H9 (cell line): ENCODE data around the gene NDUFA11. TPM values are rescaled to one million over a fixed set of nuclear protein-coding genes. Genes with fewer than 3 reads are reported as not detected.

Source experiments
- DNase-seq: peaks from one replicate; pipeline ENCODE4 v3.0.0-alpha.2; 2017
- H2AFZ ChIP-seq: one replicate; pipeline ENCODE4 v1.6.1; 2013; ENCODE audit warnings: mild to moderate bottlenecking, low read length, control low read depth, moderate library complexity
- H2AK5ac ChIP-seq: 2 replicates; pipeline ENCODE4 v1.6.1; 2013; ENCODE audit warnings: low read length, control low read depth, mixed read lengths; ENCODE audit not compliant: insufficient read length
- H2BK120ac ChIP-seq: one replicate; pipeline ENCODE4 v1.6.1; 2013; ENCODE audit warnings: low read depth, mild to moderate bottlenecking, low read length, control low read depth, inconsistent platforms; ENCODE audit not compliant: poor library complexity, severe bottlenecking
- H2BK12ac ChIP-seq: 2 replicates; pipeline ENCODE4 v1.6.1; 2013; ENCODE audit warnings: low read length, control low read depth, mixed read lengths, low read depth; ENCODE audit not compliant: insufficient read length
- H2BK15ac ChIP-seq: 2 replicates; pipeline ENCODE4 v1.6.1; 2013; ENCODE audit warnings: low read depth, low read length, control low read depth
- H2BK20ac ChIP-seq: one replicate; pipeline ENCODE4 v1.6.1; 2013; ENCODE audit warnings: low read depth, mild to moderate bottlenecking, low read length, control low read depth, inconsistent platforms; ENCODE audit not compliant: poor library complexity, severe bottlenecking
- H2BK5ac ChIP-seq: 2 replicates; pipeline ENCODE4 v1.6.1; 2013; ENCODE audit warnings: low read length, control low read depth, mixed read lengths; ENCODE audit not compliant: insufficient read length
- H3K14ac ChIP-seq: 2 replicates; pipeline ENCODE4 v1.6.1; 2013; ENCODE audit warnings: low read length, control low read depth; ENCODE audit not compliant: insufficient read depth
- H3K18ac ChIP-seq: 2 replicates; pipeline ENCODE4 v1.6.1; 2013; ENCODE audit warnings: low read depth, mild to moderate bottlenecking, mixed read lengths, low read length, control low read depth; ENCODE audit not compliant: insufficient read length
- H3K23ac ChIP-seq: 2 replicates; pipeline ENCODE4 v1.6.1; 2013; ENCODE audit warnings: low read length, control low read depth, mixed read lengths, low read depth; ENCODE audit not compliant: insufficient read length
- H3K23me2 ChIP-seq: 2 replicates; pipeline ENCODE4 v1.6.1; 2013; ENCODE audit warnings: low read depth, mild to moderate bottlenecking, mixed read lengths, low read length, control low read depth; ENCODE audit not compliant: insufficient read length, poor library complexity, severe bottlenecking
- H3K27ac ChIP-seq: 2 replicates; pipeline ENCODE4 v1.5.1; 2013; ENCODE audit warnings: low read length, control low read depth, mixed read lengths, low read depth; ENCODE audit not compliant: insufficient read length
- H3K27me3 ChIP-seq: 2 replicates; pipeline ENCODE4 v1.6.1; 2013; ENCODE audit warnings: low read length, control low read depth, inconsistent platforms; ENCODE audit not compliant: insufficient read depth
- H3K4ac ChIP-seq: 2 replicates; pipeline ENCODE4 v1.6.1; 2013; ENCODE audit warnings: low read depth, mild to moderate bottlenecking, control low read depth, inconsistent platforms, low read length, moderate library complexity
- H3K4me1 ChIP-seq: 2 replicates; pipeline ENCODE4 v1.6.1; 2013; ENCODE audit warnings: low read length, control low read depth, inconsistent platforms; ENCODE audit not compliant: insufficient read depth
- H3K4me2 ChIP-seq: 2 replicates; pipeline ENCODE4 v1.6.1; 2013; ENCODE audit warnings: low read length, control low read depth, mixed read lengths; ENCODE audit not compliant: insufficient read length, insufficient read depth
- H3K56ac ChIP-seq: 2 replicates; pipeline ENCODE4 v1.6.1; 2013; ENCODE audit warnings: low read depth, mild to moderate bottlenecking, mixed read lengths, low read length, control low read depth; ENCODE audit not compliant: insufficient read length
- H3K79me1 ChIP-seq: 2 replicates; pipeline ENCODE4 v1.6.1; 2013; ENCODE audit warnings: low read depth, mild to moderate bottlenecking, moderate library complexity, low read length, control low read depth, inconsistent platforms; ENCODE audit not compliant: insufficient read depth, poor library complexity, severe bottlenecking
- H3K79me2 ChIP-seq: 2 replicates; pipeline ENCODE4 v1.6.1; 2013; ENCODE audit warnings: low read length, control low read depth, inconsistent platforms; ENCODE audit not compliant: insufficient read depth
- H3K9ac ChIP-seq: 2 replicates; pipeline ENCODE4 v1.6.1; 2013; ENCODE audit warnings: low read length, control low read depth, mixed read lengths; ENCODE audit not compliant: insufficient read length; ENCODE audit errors: extremely low read depth
- H3K9me3 ChIP-seq: one replicate; pipeline ENCODE4 v1.6.1; 2013; ENCODE audit warnings: low read depth, low read length, inconsistent platforms; ENCODE audit not compliant: control insufficient read depth
- H3T11ph ChIP-seq: one replicate; pipeline ENCODE4 v1.6.1; 2013; ENCODE audit warnings: mild to moderate bottlenecking, low read length, control low read depth, inconsistent platforms
- H4K20me1 ChIP-seq: one replicate; pipeline ENCODE4 v1.6.1; 2013; ENCODE audit not compliant: control insufficient read depth, insufficient read length, insufficient read depth
- H4K5ac ChIP-seq: 2 replicates; pipeline ENCODE4 v1.6.1; 2013; ENCODE audit warnings: low read depth, mild to moderate bottlenecking, mixed read lengths, low read length, control low read depth; ENCODE audit not compliant: insufficient read length
- H4K8ac ChIP-seq: replicated peaks from 2 replicates; pipeline ENCODE4 v1.6.1; 2013; ENCODE audit warnings: low read length, control low read depth, mixed read lengths, low read depth; ENCODE audit not compliant: insufficient read length
- H4K91ac ChIP-seq: 2 replicates; pipeline ENCODE4 v1.6.1; 2013; ENCODE audit warnings: low read depth, mild to moderate bottlenecking, moderate library complexity, mixed read lengths, low read length, control low read depth; ENCODE audit not compliant: insufficient read length
- H3K27ac Mint-ChIP-seq, 3 experiments: 2 replicates in 2 of 3; 3 replicates in 1 of 3; pipeline ENCODE4 v1.8.0; 2020 to 2021; ENCODE audit warnings: mixed read lengths in 3 of 3, mild to moderate bottlenecking in 1 of 3, moderate library complexity in 1 of 3
- H3K27me3 Mint-ChIP-seq: 2 replicates; pipeline ENCODE4 v1.8.0; 2021; ENCODE audit warnings: low read depth, mild to moderate bottlenecking, moderate library complexity, mixed read lengths
- H3K36me3 Mint-ChIP-seq, 3 experiments: 2 replicates in 2 of 3; 3 replicates in 1 of 3; pipeline ENCODE4 v1.8.0; 2020 to 2021; ENCODE audit warnings: low read depth in 3 of 3, mixed read lengths in 3 of 3; ENCODE audit not compliant: insufficient read depth in 1 of 3
- H3K4me1 Mint-ChIP-seq, 2 experiments: 2 replicates each; pipeline ENCODE4 v1.8.0; 2020; ENCODE audit warnings: mixed read lengths in 2 of 2
- H3K4me3 Mint-ChIP-seq, 2 experiments: 2 replicates in 1 of 2; 3 replicates in 1 of 2; pipeline ENCODE4 v1.8.0; 2020 to 2021; ENCODE audit warnings: mild to moderate bottlenecking in 2 of 2, mixed read lengths in 2 of 2, moderate library complexity in 1 of 2
- H3K9me3 Mint-ChIP-seq, 2 experiments: 2 replicates in 1 of 2; 3 replicates in 1 of 2; pipeline ENCODE4 v1.8.0; 2020; ENCODE audit warnings: mild to moderate bottlenecking in 2 of 2, mixed read lengths in 2 of 2, moderate library complexity in 1 of 2
- CTCF ChIP-seq: fragments of 200-600 bp; sonication (generic); conservative IDR thresholded peaks from 3 replicates; pipeline ENCODE4 v1.8.0; 2021; ENCODE audit warnings: antibody characterized with exemption, mild to moderate bottlenecking
- WGBS: extraction: QIAGEN DNeasy Blood & Tissue Kit; methylation state at CpG from one replicate; pipeline ENCODE4 v1.1.7; 2013; ENCODE audit warnings: missing lambda C conversion rate, low lambda C conversion rate, mixed read lengths; ENCODE audit not compliant: insufficient read length; ENCODE audit errors: extremely low coverage; 5-methylcytosine and 5-hydroxymethylcytosine counted together
- total RNA-seq: library from RNA; stranded (reverse); gene quantifications from 2 replicates; pipeline ENCODE4 v1.2.1, GENCODE V29; 2021

Gene NDUFA11
- total RNA-seq, 1 experiment from 2014 or later: 282 TPM

GRCh38 chr19:5893907-5894703 is 9.5 kb downstream of the NDUFA11 start:
- Histone ChIP-seq H3K79me1 (no peaks in the 10 kb centered on the region), H3K27ac (no peak overlapping the region), H3K79me2 (no peaks in the 10 kb centered on the region), H3K14ac (no peak overlapping the region), H2AFZ (no peak overlapping the region), H3K18ac (no peak overlapping the region), H3K56ac (no peak overlapping the region), H3K4me2 (no peak overlapping the region), H2AK5ac (no peak overlapping the region), H2BK15ac (no peak overlapping the region), H3K23me2 (no peaks in the 10 kb centered on the region), H3K9me3 (no peaks in the 10 kb centered on the region), H4K8ac (no peak overlapping the region), H4K91ac (no peak overlapping the region), H2BK120ac (no peak overlapping the region), H2BK12ac (no peak overlapping the region), H3T11ph (no peak overlapping the region), H2BK20ac (no peak overlapping the region), H3K9ac (no peak overlapping the region), H2BK5ac (no peak overlapping the region), H4K5ac (no peak overlapping the region), H3K23ac (no peak overlapping the region), H3K27me3 (no peaks in the 10 kb centered on the region), H3K4me1 (no peaks in the 10 kb centered on the region; the same call in 1 of the 2 replicates), H3K4ac (no peak overlapping the region), H4K20me1 (no peaks in the 10 kb centered on the region)
- no peak for DNase-seq
- WGBS: no CpG with 5 or more reads among the region's 28 CpGs
- Mint-ChIP-seq H3K9me3 (no peaks in the 10 kb centered on the region), H3K4me1 (peaks cover 10 to 15% of the 10 kb centered on the region in 2 experiments), H3K27ac (no peak overlapping the region; a peak in 1 of 7 replicates), H3K4me3 (no peak overlapping the region), H3K36me3 (peaks cover 3 to 11% (median 8%) of the 10 kb centered on the region in 3 experiments; a peak in 6 of 7 replicates), H3K27me3 (peaks cover 23% of the 10 kb centered on the region)
- no peak for TF ChIP-seq CTCF
